Effector memory CD8-positive, alpha-beta T cell (primary cell): ENCODE measurements around the gene CCM2.

ENCODE experiments used
- ATAC-seq: fragments of 150-1000 bp; cut with Tn5 transposase; replicated peaks from 2 replicates; pipeline ENCODE4 v1.10.0; 2021; ENCODE audit warnings: mild to moderate bottlenecking, moderate library complexity
- DNase-seq, 3 experiments: peaks; one replicate each; pipeline ENCODE4 v3.0.0; 2021
- H3K27ac Mint-ChIP-seq, 2 donors: one replicate each; pipeline ENCODE4 v1.8.0; 2022; ENCODE audit warnings: mild to moderate bottlenecking in 2 of 2, mixed read lengths in 2 of 2, moderate library complexity in 2 of 2
- H3K27me3 Mint-ChIP-seq, 2 donors: one replicate each; pipeline ENCODE4 v1.8.0; 2022; ENCODE audit warnings: mixed read lengths in 2 of 2
- H3K36me3 Mint-ChIP-seq: one replicate; pipeline ENCODE4 v1.8.0; 2022; ENCODE audit warnings: mild to moderate bottlenecking, moderate library complexity, mixed read lengths; ENCODE audit not compliant: insufficient read depth
- H3K4me1 Mint-ChIP-seq, 2 donors: one replicate each; pipeline ENCODE4 v1.8.0; 2022; ENCODE audit warnings: low read depth in 2 of 2, mixed read lengths in 2 of 2
- H3K4me3 Mint-ChIP-seq, 2 donors: one replicate each; pipeline ENCODE4 v1.8.0; 2022; ENCODE audit warnings: mild to moderate bottlenecking in 2 of 2, mixed read lengths in 2 of 2, moderate library complexity in 2 of 2
- H3K9me3 Mint-ChIP-seq, 2 donors: one replicate each; pipeline ENCODE4 v1.8.0; 2022; ENCODE audit warnings: mixed read lengths in 2 of 2

CCM2 gene

DNA sequence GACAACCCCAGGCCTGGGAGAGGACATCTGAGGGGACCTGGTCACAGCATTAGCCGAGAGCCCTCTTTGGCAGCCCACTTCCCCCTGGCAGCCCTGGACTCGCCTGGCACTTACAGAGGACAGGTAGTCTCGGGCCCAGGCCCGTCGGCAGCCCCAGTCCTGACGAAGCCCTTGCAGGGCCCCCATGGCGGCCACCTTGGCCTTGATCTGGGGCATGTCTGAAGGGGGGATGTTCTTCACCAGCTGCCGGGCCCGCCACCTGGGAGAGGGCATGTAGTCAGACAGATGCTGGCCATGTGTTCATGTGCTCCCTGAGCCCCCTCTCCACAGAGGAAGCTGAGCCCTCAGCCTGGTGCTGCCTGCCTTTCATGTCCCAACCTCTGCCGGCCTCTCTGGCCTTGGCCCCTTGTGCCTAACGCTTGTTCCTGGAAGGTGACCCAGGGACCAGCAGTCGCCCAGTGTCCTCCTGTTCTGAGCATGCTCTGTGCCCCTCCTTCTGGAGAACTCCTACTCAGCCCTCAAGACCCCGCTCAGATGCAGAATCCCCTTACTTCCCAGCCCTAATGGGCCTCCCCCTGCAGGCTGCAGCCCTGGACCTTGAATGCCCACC is 35.1 kb upstream of the CCM2 start:
- peak overlapping the region; percentile 60 to 84 for H3K27ac Mint-ChIP-seq
- H3K4me1 Mint-ChIP-seq = peaks cover 9 to 10% of the 10 kb centered on the region in 2 donors
- no peaks in the 10 kb centered on the region for H3K27me3 Mint-ChIP-seq
- DNase-seq (no peak), ATAC-seq (no peak)
- H3K4me3 Mint-ChIP-seq = no peak overlapping the region
- peaks cover 76% of the 10 kb centered on the region for H3K36me3 Mint-ChIP-seq
- no peaks in the 10 kb centered on the region for H3K9me3 Mint-ChIP-seq

DNA sequence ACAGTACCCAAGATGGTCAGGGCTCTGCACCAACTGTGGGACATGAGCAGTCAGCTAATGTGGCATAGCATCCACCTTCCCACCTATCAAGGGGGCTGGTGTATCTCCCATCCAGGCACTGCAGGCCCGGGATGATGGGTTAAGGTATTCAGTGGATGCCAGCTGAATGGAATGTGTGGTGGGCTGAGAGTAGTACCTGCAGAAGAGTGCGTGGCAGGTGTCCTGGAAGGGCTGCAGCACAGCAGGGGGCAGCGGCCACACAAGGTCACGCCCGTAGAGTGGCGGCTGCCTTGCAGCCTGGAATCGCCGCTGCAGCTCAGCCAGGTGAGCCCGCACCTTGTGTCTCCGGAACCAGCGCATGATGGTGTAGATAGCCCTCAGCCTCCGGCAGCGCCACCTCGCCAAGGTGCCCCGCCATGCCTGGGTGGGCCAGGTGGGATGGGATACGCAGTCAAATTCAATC is 34.5 kb upstream of the CCM2 start:
- Mint-ChIP-seq H3K9me3 (no peaks in the 10 kb centered on the region), H3K36me3 (peaks cover 79% of the 10 kb centered on the region), H3K4me1 (peaks cover 4 to 6% of the 10 kb centered on the region in 2 donors), H3K4me3 (no peak overlapping the region), H3K27me3 (no peaks in the 10 kb centered on the region), H3K27ac (peak overlapping the region; percentile 60 to 84)
- ATAC-seq (no peak), DNase-seq (no peak)

DNA sequence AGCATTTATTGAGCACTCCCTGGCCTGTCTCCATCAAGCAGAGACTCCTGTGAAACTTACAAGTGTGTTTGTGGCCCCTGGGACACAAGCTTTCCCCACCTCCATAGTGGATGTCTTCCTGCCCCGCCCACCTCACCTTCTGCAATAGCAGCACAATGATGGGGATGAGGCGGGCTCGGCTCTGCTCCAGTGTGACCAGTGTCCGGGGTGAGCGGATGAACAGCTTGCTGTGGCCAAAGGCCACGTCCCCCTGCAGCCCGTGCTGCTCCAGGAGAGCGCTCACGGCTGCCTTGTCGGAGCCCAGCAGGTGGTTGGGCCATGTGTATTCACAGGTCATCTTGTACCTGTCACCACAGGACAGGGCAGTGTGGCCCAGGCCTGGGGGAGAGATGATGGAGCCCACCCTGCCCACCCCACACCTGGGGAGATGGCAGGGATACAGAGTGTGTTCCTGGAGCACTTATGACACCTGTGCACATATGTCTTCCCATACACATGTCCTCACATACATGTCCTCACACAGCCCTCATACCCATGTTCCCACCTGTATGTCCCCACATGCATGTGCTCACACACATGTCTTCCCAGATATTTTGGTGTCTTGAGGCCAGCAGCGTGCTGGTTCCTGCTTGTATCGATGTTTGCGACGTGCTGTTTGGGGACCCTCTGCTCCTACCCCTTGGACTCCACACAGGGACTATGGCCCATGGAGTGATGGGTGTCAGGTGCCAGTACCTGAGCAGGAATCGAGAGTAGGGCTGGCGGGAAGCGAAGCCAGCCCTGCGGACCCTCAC is 33.9 kb upstream of the CCM2 start:
- H3K27me3 Mint-ChIP-seq = no peaks in the 10 kb centered on the region
- no peak overlapping the region for H3K4me3 Mint-ChIP-seq
- peak overlapping the region in 1 of 2 donors; percentile 84 for H3K27ac Mint-ChIP-seq
- ATAC-seq (no peak), DNase-seq (no peak)
- peaks cover 85% of the 10 kb centered on the region for H3K36me3 Mint-ChIP-seq
- H3K4me1 Mint-ChIP-seq = peaks cover 4 to 6% of the 10 kb centered on the region in 2 donors
- no peaks in the 10 kb centered on the region for H3K9me3 Mint-ChIP-seq

DNA sequence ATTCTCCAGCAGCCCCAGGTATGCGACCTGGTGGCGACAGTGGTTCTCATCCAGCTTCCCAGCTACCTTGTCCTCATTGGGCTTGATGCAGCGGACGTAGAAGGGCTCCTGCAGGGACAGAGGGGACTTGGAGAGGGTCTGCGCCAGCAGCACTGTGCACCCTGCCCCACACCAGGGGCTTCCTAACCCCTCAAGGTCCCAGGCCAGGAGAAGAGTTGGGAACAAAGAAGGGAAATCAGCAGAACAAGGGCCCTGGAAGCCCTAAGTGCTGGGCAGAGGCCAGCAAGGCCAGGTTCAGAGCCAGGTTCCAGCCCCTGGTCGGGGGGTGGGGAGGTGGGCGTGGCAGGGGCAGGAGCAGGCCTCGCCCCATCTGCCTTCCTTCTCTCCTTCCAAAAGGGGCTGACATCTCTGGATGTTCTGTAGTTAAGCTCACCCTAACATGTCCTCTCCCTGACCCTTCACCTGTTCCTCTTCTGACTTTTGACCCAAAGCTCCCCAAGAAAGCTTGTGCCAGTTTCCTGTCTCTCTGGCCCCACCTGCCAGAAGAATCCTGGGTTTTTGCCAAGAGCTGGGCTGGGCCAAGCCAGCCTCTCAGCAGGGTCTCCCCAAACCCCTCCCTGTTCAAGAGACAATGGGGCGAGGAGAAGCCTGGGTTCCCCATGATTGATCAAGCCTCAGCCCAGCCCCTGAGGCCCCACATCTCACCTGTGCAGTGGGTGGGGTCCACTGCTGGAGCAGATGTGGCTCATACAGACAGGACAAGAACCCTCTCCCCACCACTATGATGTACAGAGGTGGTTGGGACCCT is 33.1 kb upstream of the CCM2 start:
- ATAC-seq = no peak
- Mint-ChIP-seq H3K36me3 (peaks cover 88% of the 10 kb centered on the region), H3K4me1 (peaks cover 8 to 9% of the 10 kb centered on the region in 2 donors)

DNA sequence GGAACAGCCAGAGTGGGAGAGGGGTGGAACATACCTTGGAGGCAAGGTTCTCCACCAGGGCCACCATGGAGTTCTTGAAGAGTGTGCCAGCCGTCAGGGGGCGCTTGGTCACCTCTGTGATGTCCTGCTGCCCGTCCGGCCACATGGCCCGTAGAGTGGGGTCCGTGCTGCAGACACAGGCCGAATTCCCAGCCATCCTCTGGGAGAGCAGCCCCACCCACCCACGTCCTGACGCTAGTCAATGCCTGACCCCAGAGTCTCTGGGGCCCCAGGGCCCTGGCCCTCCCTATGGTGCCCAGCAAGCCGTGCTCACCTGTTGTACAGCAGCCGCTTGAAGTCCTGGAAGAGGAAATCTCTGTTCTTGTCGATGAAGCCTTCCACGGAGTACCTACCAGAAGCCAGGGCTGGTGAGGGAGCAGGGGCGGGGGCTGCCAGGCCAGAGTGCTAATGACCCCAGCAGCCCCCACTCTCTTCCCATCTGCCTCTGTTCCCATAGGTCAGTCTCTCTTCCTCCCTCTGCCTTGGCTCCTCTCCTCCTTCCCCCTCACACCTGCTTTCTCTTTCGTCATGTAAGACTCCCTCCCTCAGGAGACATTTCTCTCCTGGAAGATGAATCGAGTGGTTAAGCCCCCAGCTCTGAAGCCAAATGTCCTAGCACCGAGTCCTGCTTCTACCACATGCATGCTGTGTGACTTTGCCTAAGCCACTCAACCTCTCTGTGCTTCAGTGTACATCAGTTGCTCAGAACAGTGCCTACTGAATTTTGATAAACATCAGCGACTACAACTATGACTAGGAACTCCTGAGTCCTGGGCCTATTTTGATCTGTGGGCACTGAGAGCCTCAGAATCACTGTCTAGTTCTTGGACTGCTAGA is 32.2 kb upstream of the CCM2 start:
- Mint-ChIP-seq H3K9me3 (no peaks in the 10 kb centered on the region), H3K27ac (peak overlapping the region; percentile 69 to 79), H3K36me3 (peaks cover 93% of the 10 kb centered on the region), H3K27me3 (no peaks in the 10 kb centered on the region), H3K4me3 (peak overlapping the region in 1 of 2 donors; percentile 28), H3K4me1 (peaks cover 13% of the 10 kb centered on the region in 2 donors)
- DNase-seq = no peak
- no peak for ATAC-seq

More for the DNA sequence above, 33.1 kb upstream of the CCM2 start:
- Mint-ChIP-seq H3K27me3 (no peaks in the 10 kb centered on the region), H3K9me3 (no peaks in the 10 kb centered on the region), H3K27ac (peak overlapping the region; percentile 79 to 84), H3K4me3 (no peak overlapping the region)
- no peak for DNase-seq

DNA sequence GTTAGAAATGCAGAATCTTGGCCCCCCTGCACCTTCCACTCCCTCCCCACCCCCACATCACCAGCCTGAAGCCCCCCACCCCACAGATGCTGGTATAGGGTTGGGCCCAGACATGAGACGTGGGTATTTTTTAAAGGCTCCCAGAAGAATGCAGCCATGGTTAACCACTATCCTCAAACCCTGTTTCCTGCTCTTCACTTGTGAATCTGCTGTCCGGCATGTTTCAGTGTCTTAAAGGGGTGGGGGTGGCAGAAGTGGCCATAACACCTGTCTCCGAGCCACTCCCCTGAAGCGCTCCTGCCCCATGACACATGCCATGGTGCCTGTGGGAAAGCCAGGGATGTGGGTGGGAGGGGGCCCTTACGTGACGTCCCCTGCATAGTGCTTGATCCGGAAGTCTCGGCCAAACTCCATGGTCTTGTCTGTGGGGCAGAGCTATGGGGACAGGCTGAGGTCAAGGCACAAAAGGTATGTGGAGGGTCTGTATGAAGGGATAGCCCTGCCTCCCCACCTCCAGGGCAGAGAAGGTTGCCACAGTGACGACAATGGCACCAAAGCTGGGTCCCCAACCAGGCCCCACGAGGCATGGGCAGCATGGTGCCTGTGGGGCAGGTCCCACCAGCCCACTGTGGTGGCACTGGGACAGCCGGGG is 30.8 kb upstream of the CCM2 start:
- peaks cover 94% of the 10 kb centered on the region for H3K36me3 Mint-ChIP-seq
- no peak overlapping the region for H3K4me3 Mint-ChIP-seq
- peak overlapping the region in 1 of 2 donors; percentile 62 for H3K27ac Mint-ChIP-seq
- H3K4me1 Mint-ChIP-seq = peaks cover 13 to 18% of the 10 kb centered on the region in 2 donors
- no peaks in the 10 kb centered on the region for H3K27me3 Mint-ChIP-seq
- ATAC-seq (no peak), DNase-seq (no peak)
- no peaks in the 10 kb centered on the region for H3K9me3 Mint-ChIP-seq

DNA sequence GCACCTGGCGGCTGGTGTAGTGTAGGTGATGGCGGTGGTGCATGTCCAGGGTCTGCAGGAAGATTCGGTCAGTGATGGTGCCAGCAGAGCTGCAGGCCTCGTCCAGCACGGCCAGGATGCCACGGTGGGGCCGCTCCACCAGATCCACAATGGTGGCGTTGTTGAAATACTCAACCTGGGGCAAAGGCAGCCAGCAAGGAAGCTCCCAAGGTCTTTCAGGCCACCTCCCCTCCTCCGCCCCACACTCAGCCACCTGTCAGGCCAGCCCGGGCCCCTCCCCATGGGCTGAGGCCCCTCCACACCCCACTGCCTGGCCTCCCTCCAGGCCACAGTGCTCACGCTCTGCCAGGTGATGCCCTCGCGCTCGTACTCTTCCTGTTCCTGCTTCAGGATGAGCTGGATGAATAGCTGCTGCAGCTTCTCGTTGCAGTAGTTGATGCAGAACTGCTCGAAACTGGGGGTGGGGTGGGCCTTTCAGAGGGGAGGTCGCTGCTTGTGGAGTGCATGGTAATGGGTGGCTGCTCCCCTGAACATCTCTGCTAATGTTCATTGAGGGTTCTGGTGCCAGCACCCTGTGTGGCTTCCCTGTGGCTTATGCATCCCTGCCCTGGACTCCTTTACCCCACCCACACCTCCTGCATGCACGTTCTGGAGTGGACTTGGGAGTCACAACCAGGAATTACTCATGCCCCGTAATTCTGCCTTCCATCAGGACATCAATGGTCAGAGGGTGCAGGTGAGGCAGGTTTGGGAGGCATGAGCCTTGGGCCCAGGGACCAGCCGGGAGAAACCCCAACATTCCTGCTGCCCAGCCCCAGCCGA is 30.1 kb upstream of the CCM2 start:
- H3K27ac Mint-ChIP-seq = peak overlapping the region in 1 of 2 donors; percentile 62
- H3K27me3 Mint-ChIP-seq = no peaks in the 10 kb centered on the region
- H3K36me3 Mint-ChIP-seq = peaks cover 96% of the 10 kb centered on the region
- ATAC-seq (no peak), DNase-seq (no peak)
- H3K4me1 Mint-ChIP-seq = peaks cover 16 to 25% of the 10 kb centered on the region in 2 donors
- H3K4me3 Mint-ChIP-seq = no peak overlapping the region
- H3K9me3 Mint-ChIP-seq = no peaks in the 10 kb centered on the region

DNA sequence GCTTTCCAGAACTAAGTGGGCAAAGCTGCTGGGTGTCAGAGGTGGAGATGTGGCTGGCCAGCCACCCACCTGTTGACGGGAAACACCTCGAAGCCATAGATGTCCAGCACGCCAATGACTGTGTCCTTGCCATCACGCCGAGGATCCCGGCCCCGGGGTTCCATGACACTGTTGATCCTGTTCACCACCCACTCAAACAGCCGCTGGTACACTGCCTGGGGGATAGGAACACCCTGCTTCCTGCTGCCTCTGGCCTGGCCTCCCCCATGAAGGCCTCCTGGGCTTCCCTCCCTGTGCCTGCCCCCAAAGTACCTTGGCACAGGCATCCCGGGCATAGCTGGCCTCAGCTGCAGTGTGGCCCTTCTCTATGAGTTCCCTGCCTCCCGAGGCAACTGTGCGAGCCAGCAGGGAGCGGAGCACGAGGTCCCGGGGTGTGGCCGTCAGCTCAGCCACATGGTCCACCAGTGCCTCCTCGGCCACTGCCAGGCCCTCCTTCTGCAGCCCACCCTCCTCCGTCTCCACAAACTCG is 29.4 kb upstream of the CCM2 start:
- DNase-seq (no peak), ATAC-seq (no peak)
- peak overlapping the region in 1 of 2 donors; percentile 46 for H3K27ac Mint-ChIP-seq
- H3K36me3 Mint-ChIP-seq = peaks cover 95% of the 10 kb centered on the region
- peaks cover 17 to 27% of the 10 kb centered on the region in 2 donors for H3K4me1 Mint-ChIP-seq
- no peaks in the 10 kb centered on the region for H3K9me3 Mint-ChIP-seq
- H3K4me3 Mint-ChIP-seq = no peak overlapping the region
- no peaks in the 10 kb centered on the region for H3K27me3 Mint-ChIP-seq

DNA sequence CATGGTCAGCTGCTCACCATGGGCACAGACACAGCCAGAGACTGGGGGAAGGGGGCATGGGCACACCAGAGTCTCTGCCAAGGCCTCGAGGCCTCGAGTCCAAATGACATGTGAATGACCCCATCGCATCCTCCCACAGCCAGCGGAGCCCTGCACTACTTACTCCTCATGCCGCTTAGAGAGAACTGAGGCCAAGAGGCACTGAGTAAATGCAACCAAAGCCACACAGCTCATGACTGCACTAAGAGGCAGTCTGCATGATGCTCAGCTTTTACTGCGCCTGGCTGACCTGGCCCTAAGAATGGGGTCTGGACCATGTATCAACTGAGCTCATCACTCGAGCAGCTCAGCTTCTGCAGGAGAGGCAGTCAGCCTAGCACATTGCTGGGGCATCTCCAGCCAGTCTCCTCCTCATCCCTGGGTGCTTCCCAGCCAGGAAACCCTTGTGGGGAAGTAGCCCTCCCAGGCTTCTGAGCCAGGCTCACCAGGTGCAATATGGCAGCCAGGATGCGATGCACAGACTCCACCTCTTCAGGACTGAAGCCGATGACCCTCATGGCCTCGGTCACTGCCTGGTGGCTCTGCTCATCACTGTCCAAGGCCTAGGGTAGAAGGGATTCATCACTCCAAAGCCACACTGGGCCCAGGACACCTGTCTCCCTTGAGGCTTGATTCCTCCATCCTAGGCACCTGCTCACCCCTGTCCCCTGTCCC is 28.7 kb upstream of the CCM2 start:
- H3K9me3 Mint-ChIP-seq = no peaks in the 10 kb centered on the region
- H3K4me1 Mint-ChIP-seq = peaks cover 20 to 30% of the 10 kb centered on the region in 2 donors
- ATAC-seq (no peak), DNase-seq (no peak)
- H3K4me3 Mint-ChIP-seq = no peak overlapping the region
- peaks cover 96% of the 10 kb centered on the region for H3K36me3 Mint-ChIP-seq
- peak overlapping the region; percentile 92 to 98 for H3K27ac Mint-ChIP-seq
- H3K27me3 Mint-ChIP-seq = no peaks in the 10 kb centered on the region

DNA sequence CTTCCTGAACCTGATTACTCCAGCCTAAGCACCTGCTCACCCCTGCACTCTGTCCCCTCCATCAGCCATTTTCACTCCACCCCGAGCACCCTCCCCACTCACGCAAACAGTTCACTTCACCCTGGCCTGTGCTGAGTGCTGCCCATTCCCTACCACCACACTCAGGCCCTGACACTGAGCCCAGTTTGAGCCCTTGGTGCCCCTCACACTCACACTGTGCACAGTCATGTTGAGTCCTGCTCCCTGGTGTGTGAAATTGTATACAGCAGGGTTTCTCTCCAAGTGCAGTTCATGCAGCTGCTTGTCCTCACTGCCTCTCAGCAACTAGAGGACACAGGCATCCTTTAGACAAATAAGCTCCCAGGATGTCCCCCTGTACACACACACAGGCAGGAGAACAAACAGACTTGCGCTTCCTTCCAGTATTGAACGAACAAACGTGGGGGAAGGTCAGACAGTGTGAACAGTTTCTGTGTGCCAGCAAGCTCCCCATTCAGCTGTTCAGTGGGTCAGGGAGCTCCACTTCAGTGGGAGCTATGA is 28.0 kb upstream of the CCM2 start:
- ATAC-seq (no peak), DNase-seq (no peak)
- H3K27ac Mint-ChIP-seq = peak overlapping the region; percentile 92 to 98
- no peaks in the 10 kb centered on the region for H3K9me3 Mint-ChIP-seq
- H3K4me1 Mint-ChIP-seq = peaks cover 21 to 37% of the 10 kb centered on the region in 2 donors
- H3K36me3 Mint-ChIP-seq = peaks cover 96% of the 10 kb centered on the region
- peak overlapping the region in 1 of 2 donors; percentile 17 for H3K4me3 Mint-ChIP-seq
- no peaks in the 10 kb centered on the region for H3K27me3 Mint-ChIP-seq

DNA sequence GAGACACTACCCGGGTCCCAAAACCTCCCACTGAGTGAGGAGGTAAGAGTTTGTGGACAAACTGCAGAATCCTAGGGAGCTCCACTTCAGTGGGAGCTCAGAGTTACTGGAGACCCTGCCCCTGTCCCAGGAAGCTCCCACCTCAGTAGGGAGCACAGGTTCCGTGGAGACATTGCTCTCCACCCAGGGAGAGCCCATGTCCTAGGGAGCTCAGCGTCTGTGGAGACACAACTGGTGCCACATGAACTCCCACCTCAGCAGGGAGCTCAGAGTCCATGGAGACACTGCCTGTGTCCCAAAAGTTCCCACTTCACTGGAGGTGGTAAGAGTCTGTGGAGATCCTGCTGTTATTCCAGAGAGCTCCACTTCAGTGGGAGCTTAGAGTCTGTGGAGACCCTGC is 27.4 kb upstream of the CCM2 start:
- H3K4me1 Mint-ChIP-seq = peaks cover 22 to 40% of the 10 kb centered on the region in 2 donors
- no peaks in the 10 kb centered on the region for H3K9me3 Mint-ChIP-seq
- peaks cover 96% of the 10 kb centered on the region for H3K36me3 Mint-ChIP-seq
- H3K4me3 Mint-ChIP-seq = no peak overlapping the region
- H3K27ac Mint-ChIP-seq = peak overlapping the region; percentile 92 to 98
- DNase-seq (no peak), ATAC-seq (no peak)
- no peaks in the 10 kb centered on the region for H3K27me3 Mint-ChIP-seq
